A549 (cell line): Measurements from ENCODE around the gene PFN3. TPM values are rescaled to one million over a fixed set of nuclear protein-coding genes. Genes with fewer than 3 reads are reported as not detected.

ENCODE experiments used
- ATAC-seq, 2 experiments: fragments of 200-7000 bp in 1 of 2; fragments of >200 bp in 1 of 2; cut with Nextera tagmentation in 1 of 2; cut with Tn5 transposase in 1 of 2; 3 replicates each; pipeline versions ENCODE4 v1.8.0 to v1.9.1; 2018 to 2020; ENCODE audit warnings: mild to moderate bottlenecking in 1 of 2, moderate library complexity in 1 of 2
- CTCF ChIA-PET: fragments of 300-600 bp; sonication (Branson Sonifier 250); formaldehyde crosslinking; extraction: SDS; loops from one replicate; lab custom pipeline; 2021; ENCODE audit warnings: antibody characterized with exemption, inconsistent platforms; lab: Yijun Ruan, JAX
- POLR2A ChIA-PET: fragments of 350-600 bp; formaldehyde crosslinking; extraction: SDS; loops from one replicate; lab custom pipeline; 2021; ENCODE audit warnings: antibody characterized with exemption, inconsistent platforms; lab: Yijun Ruan, JAX
- DNase-seq, 2 experiments: peaks; one replicate each; pipeline versions ENCODE4 v3.0.0 to v3.0.0-alpha.2; 2011 to 2016; ENCODE audit warnings: low read depth in 1 of 2, low spot score in 1 of 2
- FAIRE-seq: peaks from 2 replicates; lab custom pipeline; 2011; peaks lifted over from hg19 to GRCh38; lab: Jason Lieb, UNC
- H3K27ac ChIP-seq, 2 experiments: fragments of >200 bp; sonication (Bioruptor Twin); formaldehyde crosslinking; 3 replicates each; pipeline ENCODE4 v1.5.1; 2016 to 2017
- H3K4me1 ChIP-seq: fragments of >200 bp; sonication (Bioruptor Twin); formaldehyde crosslinking; 3 replicates; pipeline ENCODE4 v1.6.1; 2016
- H3K4me2 ChIP-seq: fragments of >200 bp; sonication (Bioruptor Twin); formaldehyde crosslinking; 3 replicates; pipeline ENCODE4 v1.6.1; 2016
- H3K4me3 ChIP-seq: fragments of >200 bp; sonication (Bioruptor Twin); formaldehyde crosslinking; 3 replicates; pipeline ENCODE4 v1.5.1; 2016
- H3K9me3 ChIP-seq: fragments of >200 bp; sonication (Bioruptor Twin); formaldehyde crosslinking; 3 replicates; pipeline ENCODE4 v1.6.1; 2016
- ATOH8 ChIP-seq: fragments of 250-450 bp; sonication (Bioruptor Pico); IDR thresholded peaks from 2 replicates; pipeline ENCODE4 v1.5.0; 2020; ENCODE audit warnings: low read depth, mild to moderate bottlenecking, moderate library complexity
- BHLHE40 ChIP-seq: IDR thresholded peaks from 2 replicates; pipeline ENCODE4 v1.6.1; 2012; ENCODE audit warnings: low read depth, low read length, inconsistent platforms
- CBX2 ChIP-seq: fragments of 200-600 bp; sonication (generic); IDR thresholded peaks from 2 replicates; pipeline ENCODE4 v1.6.1; 2016; ENCODE audit warnings: low read depth, mild to moderate bottlenecking, borderline replicate concordance
- CBX8 ChIP-seq: fragments of 200-600 bp; sonication (generic); IDR thresholded peaks from 2 replicates; pipeline ENCODE4 v1.6.1; 2016
- CEBPB ChIP-seq, 2 experiments: fragments of >200 bp in 1 of 2; sonication (Bioruptor Twin) in 1 of 2; formaldehyde crosslinking in 1 of 2; IDR thresholded peaks; 2 replicates each; pipeline ENCODE4 v1.6.1; 2012 to 2016
- CHD2 ChIP-seq: fragments of 150-350 bp; IDR thresholded peaks from 2 replicates; pipeline ENCODE4 v1.6.1; 2014; ENCODE audit warnings: low read length; ENCODE audit not compliant: partially characterized antibody
- EHMT2 ChIP-seq: fragments of 200-600 bp; sonication (generic); IDR thresholded peaks from 2 replicates; pipeline ENCODE4 v1.6.1; 2016; ENCODE audit warnings: antibody characterized with exemption, low read depth, mild to moderate bottlenecking, moderate library complexity
- ELK1 ChIP-seq: fragments of 150-350 bp; IDR thresholded peaks from 2 replicates; pipeline ENCODE4 v1.6.1; 2014; ENCODE audit warnings: low read depth, mild to moderate bottlenecking, low read length
- FOSB ChIP-seq: fragments of 250-450 bp; sonication (Bioruptor Pico); IDR thresholded peaks from 2 replicates; pipeline ENCODE4 v1.5.0; 2020; ENCODE audit warnings: mild to moderate bottlenecking, moderate library complexity
- FOXS1 ChIP-seq: fragments of 250-450 bp; sonication (Bioruptor Pico); IDR thresholded peaks from 2 replicates; pipeline ENCODE4 v1.5.0; 2020; ENCODE audit warnings: mild to moderate bottlenecking, moderate library complexity
- HDAC2 ChIP-seq: fragments of 200-600 bp; sonication (generic); IDR thresholded peaks from 2 replicates; pipeline ENCODE4 v1.6.1; 2016
- HOXA7 ChIP-seq: fragments of 250-450 bp; sonication (Bioruptor Pico); IDR thresholded peaks from 2 replicates; pipeline ENCODE4 v1.5.0; 2020; ENCODE audit warnings: mild to moderate bottlenecking, moderate library complexity
- MAX ChIP-seq: IDR thresholded peaks from 2 replicates; pipeline ENCODE4 v1.6.1; 2012
- MYC ChIP-seq: IDR thresholded peaks from 2 replicates; pipeline ENCODE4 v1.6.1; 2012; ENCODE audit warnings: mild to moderate bottlenecking, inconsistent platforms, low read length, improper control_type of control experiment, borderline replicate concordance
- NFE2L2 ChIP-seq: fragments of 150-350 bp; conservative IDR thresholded peaks from 2 replicates; pipeline ENCODE4 v1.6.1; 2014; ENCODE audit warnings: low read length
- NPAS2 ChIP-seq: fragments of 250-450 bp; sonication (Bioruptor Pico); IDR thresholded peaks from 2 replicates; pipeline ENCODE4 v1.8.0; 2022; ENCODE audit warnings: mild to moderate bottlenecking, moderate library complexity, borderline replicate concordance
- NR3C1 ChIP-seq: fragments of >200 bp; sonication (Bioruptor Twin); formaldehyde crosslinking; IDR thresholded peaks from 3 replicates; pipeline ENCODE4 v1.6.1; 2017
- PBX3 ChIP-seq: IDR thresholded peaks from 2 replicates; pipeline ENCODE4 v1.6.1; 2012
- POLR2A ChIP-seq: IDR thresholded peaks from 2 replicates; pipeline ENCODE4 v1.6.1; 2012; ENCODE audit warnings: mild to moderate bottlenecking, low read length
- RARB ChIP-seq: fragments of 250-450 bp; sonication (Bioruptor Pico); IDR thresholded peaks from 2 replicates; pipeline ENCODE4 v1.8.0; 2021; ENCODE audit warnings: mild to moderate bottlenecking, moderate library complexity
- RCOR1 ChIP-seq: fragments of 150-350 bp; IDR thresholded peaks from 2 replicates; pipeline ENCODE4 v1.6.1; 2014; ENCODE audit warnings: antibody characterized with exemption, low read length, low read depth
- REST ChIP-seq: fragments of 200-600 bp; sonication (generic); IDR thresholded peaks from 2 replicates; pipeline ENCODE4 v1.6.1; 2016; ENCODE audit warnings: antibody characterized with exemption, mild to moderate bottlenecking, moderate library complexity
- TFCP2L1 ChIP-seq: fragments of 250-450 bp; sonication (Bioruptor Pico); IDR thresholded peaks from 2 replicates; pipeline ENCODE4 v1.5.0; 2021; ENCODE audit warnings: mild to moderate bottlenecking
- ZFP36 ChIP-seq: fragments of 450-650 bp; IDR thresholded peaks from 2 replicates; pipeline ENCODE4 v1.6.1; 2014; ENCODE audit warnings: borderline replicate concordance; ENCODE audit not compliant: partially characterized antibody
- ZNF302 ChIP-seq: fragments of 250-450 bp; sonication (Bioruptor Pico); IDR thresholded peaks from 2 replicates; pipeline ENCODE4 v1.9.0; 2021; ENCODE audit warnings: inconsistent platforms, mild to moderate bottlenecking, moderate library complexity
- WGBS: methylation state at CpG from one replicate; pipeline ENCODE4 v1.1.6; 2017; ENCODE audit errors: missing lambda C conversion rate; 5-methylcytosine and 5-hydroxymethylcytosine counted together
- polyA plus RNA-seq, 4 experiments: library from polyadenylated mRNA; depleted of rRNA in 3 of 4; stranded (reverse); fragments of >200 nt; fragmentation: RNase III in 1 of 4; extraction: RNeasy Plus Mini Kit Qiagen cat#74134 plus additional on column Dnase treatment in 1 of 4; gene quantifications; 2 replicates in 3 of 4; 3 replicates in 1 of 4; pipeline ENCODE4 v1.2.3, GENCODE V29; 2011 to 2017

The PFN3 gene
- polyA plus RNA-seq, 2 of the 4 experiments (the other 2 are of a cell fraction) = not detected

GRCh38 chr5:177414481-177414880 lies 14.0 kb upstream of the PFN3 start (continued):
- TF ChIP-seq REST = no peak
- no peak for TF ChIP-seq PBX3

- Histone ChIP-seq H3K4me1 (no peaks in the 10 kb centered on the region), H3K9me3 (no peaks in the 10 kb centered on the region), H3K27ac (no peak overlapping the region), H3K4me3 (no peak overlapping the region), H3K4me2 (no peak overlapping the region)
- FAIRE-seq = no peak
- ChIA-PET POLR2A (no interaction called here), CTCF (interaction anchor here (1.8 to 43.1 kb wide), 4 partner anchors 8 to 36 kb away, joined by 7 to 1107 read pairs (median 501); partner anchors contain the start of genes PRR7 and SLC34A1)
- no peak for ATAC-seq
- TF ChIP-seq HDAC2 (no peak), HOXA7 (CRISPR knock-in tag) (no peak), FOSB (CRISPR knock-in tag) (no peak), EHMT2 (no peak), RARB (CRISPR knock-in tag) (no peak), FOXS1 (no peak), CBX8 (no peak), NR3C1 (no peak), TFCP2L1 (CRISPR knock-in tag) (no peak), POLR2A (no peak), MAX (no peak), BHLHE40 (no peak), ZFP36 (no peak), RCOR1 (no peak), ATOH8 (CRISPR knock-in tag) (no peak), ELK1 (no peak), NFE2L2 (no peak), CEBPB (IDR thresholded peaks at IDR 0.05) (no peak)
- DNase-seq = no peak
- 80% methylated on average over 8 of the region's 8 CpGs for WGBS
Measured at GRCh38 chr5:177412603-177413233, 12.3 kb upstream of the PFN3 start.

GRCh38 chr5:177410575-177410974 lies 10.1 kb upstream of the PFN3 start:
- H3K4me2 ChIP-seq = no peak overlapping the region
- FAIRE-seq = no peak
- no peak for DNase-seq
- no peak for ATAC-seq
- no peak overlapping the region for H3K27ac ChIP-seq
- H3K4me3 ChIP-seq = no peak overlapping the region
- no peak for TF ChIP-seq MYC
- TF ChIP-seq NPAS2 (CRISPR knock-in tag) = no peak
- TF ChIP-seq CHD2 = no peak
- TF ChIP-seq ZNF302 (CRISPR knock-in tag) = no peak
- no peak for TF ChIP-seq CBX2
- ChIA-PET POLR2A (no interaction called here), CTCF (interaction anchor here (0.9 to 43.1 kb wide), 5 partner anchors 8 to 38 kb away, joined by 3 to 1107 read pairs (median 4); partner anchors contain the start of genes PRR7 and SLC34A1)
- H3K9me3 ChIP-seq = no peaks in the 10 kb centered on the region
- WGBS = 70% methylated on average over 3 of the region's 3 CpGs
- no peaks in the 10 kb centered on the region for H3K4me1 ChIP-seq
